DND-41 (cell line): ENCODE measurements around the gene RBM34.

Experiments used
- ATAC-seq: fragments of 200-7000 bp; cut with Tn5 transposase; 3 replicates; pipeline ENCODE4 v1.9.1; 2021; ENCODE audit warnings: low read depth; ENCODE audit not compliant: insufficient read depth
- DNase-seq: peaks from one replicate; pipeline ENCODE4 v3.0.0-alpha.2; 2020
- H2AFZ ChIP-seq: 2 replicates; pipeline ENCODE4 v1.6.0; 2012; ENCODE audit warnings: low read depth, low read length
- H3K27ac ChIP-seq: 2 replicates; pipeline ENCODE4 v1.5.1; 2012; ENCODE audit warnings: low read length, inconsistent platforms
- H3K27me3 ChIP-seq: fragments of 200-600 bp; sonication (generic); 2 replicates; pipeline ENCODE4 v1.6.0; 2012; ENCODE audit warnings: low read length, mild to moderate bottlenecking, inconsistent platforms; ENCODE audit not compliant: insufficient read depth, poor library complexity
- H3K36me3 ChIP-seq: 2 replicates; pipeline ENCODE4 v1.5.1; 2012; ENCODE audit warnings: low read length, inconsistent platforms; ENCODE audit not compliant: insufficient read depth
- H3K4me1 ChIP-seq: 2 replicates; pipeline ENCODE4 v1.5.1; 2012; ENCODE audit warnings: mild to moderate bottlenecking, low read length; ENCODE audit not compliant: insufficient read depth
- H3K4me2 ChIP-seq: 2 replicates; pipeline ENCODE4 v1.6.0; 2012; ENCODE audit warnings: mild to moderate bottlenecking, moderate library complexity, low read length, inconsistent platforms; ENCODE audit not compliant: insufficient read depth
- H3K4me3 ChIP-seq, 2 experiments: fragments of 200-600 bp in 1 of 2; shearing (Covaris generic) in 1 of 2; 2 replicates each; pipeline ENCODE4 v1.5.1; 2012 to 2016; ENCODE audit warnings: inconsistent platforms in 2 of 2, low read length in 2 of 2, mild to moderate bottlenecking in 2 of 2, low read depth in 1 of 2, moderate library complexity in 1 of 2
- H3K79me2 ChIP-seq: 2 replicates; pipeline ENCODE4 v1.6.0; 2012; ENCODE audit warnings: low read length, inconsistent platforms; ENCODE audit not compliant: insufficient read depth
- H3K9ac ChIP-seq: 2 replicates; pipeline ENCODE4 v1.6.0; 2012; ENCODE audit warnings: low read depth, mild to moderate bottlenecking, inconsistent platforms, low read length, moderate library complexity
- H3K9me3 ChIP-seq: 2 replicates; pipeline ENCODE4 v1.5.1; 2012; ENCODE audit warnings: low read length, moderate library complexity, mild to moderate bottlenecking, inconsistent platforms; ENCODE audit not compliant: insufficient read depth, severe bottlenecking
- H4K20me1 ChIP-seq: 2 replicates; pipeline ENCODE4 v1.6.0; 2012; ENCODE audit warnings: low read length; ENCODE audit not compliant: insufficient read depth
- CTCF ChIP-seq: IDR thresholded peaks from 2 replicates; pipeline ENCODE4 v1.5.1; 2012; ENCODE audit warnings: borderline replicate concordance, low read length, moderate library complexity, mild to moderate bottlenecking; ENCODE audit not compliant: poor library complexity, severe bottlenecking; ENCODE audit errors: extremely low read depth
- EZH2 ChIP-seq: IDR thresholded peaks from 3 replicates; pipeline ENCODE4 v1.6.1; 2012; ENCODE audit warnings: borderline replicate concordance, low read depth, mild to moderate bottlenecking, moderate library complexity, low read length, inconsistent platforms; ENCODE audit not compliant: severe bottlenecking

RBM34 gene

GRCh38 chr1:235152235-235152634, 8.8 kb downstream of the RBM34 start:
- no peaks in the 10 kb centered on the region for H3K27me3 ChIP-seq
- H3K4me2 ChIP-seq: no peak overlapping the region
- peaks cover 3% of the 10 kb centered on the region; the same call in 1 of the 2 replicates for H4K20me1 ChIP-seq
- no peak overlapping the region for H3K27ac ChIP-seq
- H2AFZ ChIP-seq: no peak overlapping the region
- TF ChIP-seq EZH2: no peak
- TF ChIP-seq CTCF: no peak
- H3K4me3 ChIP-seq: no peak overlapping the region
- H3K79me2 ChIP-seq: peaks cover 39% of the 10 kb centered on the region
- H3K36me3 ChIP-seq: peaks cover 85% of the 10 kb centered on the region
- DNase-seq (no peak), ATAC-seq (no peak)
- H3K4me1 ChIP-seq: peaks cover 8% of the 10 kb centered on the region; the same call in 1 of the 2 replicates
- H3K9me3 ChIP-seq: no peaks in the 10 kb centered on the region
- no peak overlapping the region for H3K9ac ChIP-seq

- no peaks in the 10 kb centered on the region for H3K4me1 ChIP-seq
- no peak overlapping the region for H3K4me3 ChIP-seq
- DNase-seq (no peak), ATAC-seq (no peak)
- H3K36me3 ChIP-seq: peaks cover 85% of the 10 kb centered on the region
- H3K9me3 ChIP-seq: no peaks in the 10 kb centered on the region
- H3K27ac ChIP-seq: no peak overlapping the region; the same call in 1 of the 2 replicates
- TF ChIP-seq CTCF (no peak), EZH2 (no peak)
- no peak overlapping the region for H2AFZ ChIP-seq
- H3K27me3 ChIP-seq: no peaks in the 10 kb centered on the region
- H3K9ac ChIP-seq: no peak overlapping the region
- peaks cover 4% of the 10 kb centered on the region; the same call in 1 of the 2 replicates for H4K20me1 ChIP-seq
- H3K79me2 ChIP-seq: peaks cover 35% of the 10 kb centered on the region
- no peak overlapping the region for H3K4me2 ChIP-seq
Measured at GRCh38 chr1:235151033-235151432, 10.0 kb downstream of the RBM34 start.

GRCh38 chr1:235149824-235150223, 11.2 kb downstream of the RBM34 start:
- no peaks in the 10 kb centered on the region for H3K4me1 ChIP-seq
- no peaks in the 10 kb centered on the region for H3K27me3 ChIP-seq
- DNase-seq (no peak), ATAC-seq (no peak)
- H3K9me3 ChIP-seq: no peaks in the 10 kb centered on the region
- no peak overlapping the region for H3K9ac ChIP-seq
- no peak overlapping the region for H3K4me2 ChIP-seq
- TF ChIP-seq CTCF (no peak), EZH2 (no peak)
- no peak overlapping the region for H3K27ac ChIP-seq
- peaks cover 41% of the 10 kb centered on the region for H3K79me2 ChIP-seq
- no peak overlapping the region for H3K4me3 ChIP-seq
- no peak overlapping the region for H2AFZ ChIP-seq
- H4K20me1 ChIP-seq: peaks cover 4% of the 10 kb centered on the region; the same call in 1 of the 2 replicates
- H3K36me3 ChIP-seq: peaks cover 92% of the 10 kb centered on the region

GRCh38 chr1:235147269-235147668, 13.8 kb downstream of the RBM34 start:
- Histone ChIP-seq H3K4me1 (no peaks in the 10 kb centered on the region), H3K36me3 (peaks cover 94% of the 10 kb centered on the region), H3K27me3 (no peaks in the 10 kb centered on the region), H3K9me3 (no peaks in the 10 kb centered on the region), H3K4me3 (no peak overlapping the region), H3K27ac (no peak overlapping the region), H3K79me2 (peaks cover 45% of the 10 kb centered on the region; the same call in 1 of the 2 replicates), H3K4me2 (no peak overlapping the region), H2AFZ (no peak overlapping the region), H4K20me1 (peaks cover 8% of the 10 kb centered on the region; the same call in 1 of the 2 replicates), H3K9ac (no peak overlapping the region)
- TF ChIP-seq CTCF: no peak
- TF ChIP-seq EZH2: no peak
- ATAC-seq: no peak
- DNase-seq: no peak
